Measurements from ENCODE around the gene SH2D4B.

The SH2D4B gene

GRCh38 chr10:80598084-80598798 is 60.5 kb downstream of the SH2D4B start:
- DNase-seq: no peak

GRCh38 chr10:80598951-80599350 is 61.2 kb downstream of the SH2D4B start:
- no peak for DNase-seq

- peak; percentile 12 for DNase-seq
Measured at GRCh38 chr10:80599424-80599847, 61.7 kb downstream of the SH2D4B start.

GRCh38 chr10:80600256-80600655 is 62.6 kb downstream of the SH2D4B start:
- DNase-seq: no peak

GRCh38 chr10:80602881-80603280 is 65.2 kb downstream of the SH2D4B start:
- no peak for DNase-seq

GRCh38 chr10:80603516-80603915 is 65.8 kb downstream of the SH2D4B start:
- no peak for DNase-seq

GRCh38 chr10:80608706-80609105 is 71.0 kb downstream of the SH2D4B start:
- DNase-seq: no peak

GRCh38 chr10:80609331-80609730 is 71.6 kb downstream of the SH2D4B start:
- DNase-seq: no peak

- no peak for DNase-seq
Measured at GRCh38 chr10:80611481-80612185, 73.9 kb downstream of the SH2D4B start.

GRCh38 chr10:80612261-80612660 is 74.6 kb downstream of the SH2D4B start:
- no peak for DNase-seq

- DNase-seq: no peak
Measured at GRCh38 chr10:80613466-80614170, 75.9 kb downstream of the SH2D4B start.

GRCh38 chr10:80614576-80615416 is 77.1 kb downstream of the SH2D4B start:
- DNase-seq: no peak

- DNase-seq: no peak
Measured at GRCh38 chr10:80617807-80618206, 80.1 kb downstream of the SH2D4B start.

- no peak for DNase-seq
Measured at GRCh38 chr10:80619036-80619435, 81.3 kb downstream of the SH2D4B start.

GRCh38 chr10:80622153-80622552 is 84.5 kb downstream of the SH2D4B start:
- DNase-seq: no peak

GRCh38 chr10:80630324-80630723 is 92.6 kb downstream of the SH2D4B start:
- no peak for DNase-seq

- no peak for DNase-seq
Measured at GRCh38 chr10:80632742-80633141, 95.0 kb downstream of the SH2D4B start.

- no peak for DNase-seq
Measured at GRCh38 chr10:80633383-80633860, 95.7 kb downstream of the SH2D4B start.

GRCh38 chr10:80633910-80634309 is 96.2 kb downstream of the SH2D4B start:
- no peak for DNase-seq

GRCh38 chr10:80642661-80643060 is 105.0 kb downstream of the SH2D4B start:
- DNase-seq: no peak

- DNase-seq: no peak
Measured at GRCh38 chr10:80646366-80646765, 108.7 kb downstream of the SH2D4B start.

- DNase-seq: no peak
Measured at GRCh38 chr10:80647173-80647833, 109.6 kb downstream of the SH2D4B start.

Data from NCI-H2107 (cell line).